K562 (cell line): ENCODE measurements around the gene SFXN2. TPM values are rescaled to one million over a fixed set of nuclear protein-coding genes. Genes with fewer than 3 reads are reported as not detected.

ENCODE experiments used
- BRD9 ChIP-seq: fragments of 450-650 bp; IDR thresholded peaks from 2 replicates; pipeline ENCODE4 v1.6.1; 2018; ENCODE audit warnings: low read depth; ENCODE audit not compliant: partially characterized antibody
- CC2D1A ChIP-seq: fragments of 450-650 bp; IDR thresholded peaks from 2 replicates; pipeline ENCODE4 v1.6.1; 2017; ENCODE audit warnings: mild to moderate bottlenecking
- CREM ChIP-seq: IDR thresholded peaks from 2 replicates; pipeline ENCODE4 v1.6.1; 2014; ENCODE audit warnings: antibody characterized with exemption, low read depth
- FOXA3 ChIP-seq, 2 experiments: fragments of 450-650 bp in 1 of 2; sonication (generic) in 1 of 2; formaldehyde crosslinking; IDR thresholded peaks in 1 of 2; conservative IDR thresholded peaks in 1 of 2; 2 replicates each; pipeline versions ENCODE4 v1.4.0 to v1.8.0; 2020 to 2022; ENCODE audit warnings: mild to moderate bottlenecking in 2 of 2, missing genetic modification reagents in 1 of 2
- GTF2E2 ChIP-seq: fragments of 200-800 bp; sonication (Bioruptor generic); IDR thresholded peaks from 2 replicates; pipeline ENCODE4 v1.6.1; 2016; ENCODE audit warnings: missing genetic modification characterization, missing compliant biosample characterization
- POLR2G ChIP-seq: fragments of 200-400 bp; formaldehyde crosslinking; IDR thresholded peaks from 2 replicates; pipeline ENCODE4 v1.6.1; 2017; ENCODE audit warnings: low read depth, mild to moderate bottlenecking, antibody characterized with exemption, low read length, moderate library complexity
- RAD21 ChIP-seq, 2 experiments: fragments of 250-450 bp in 1 of 2; fragments of 450-650 bp in 1 of 2; sonication (Bioruptor Pico) in 1 of 2; formaldehyde crosslinking in 1 of 2; IDR thresholded peaks in 1 of 2; conservative IDR thresholded peaks in 1 of 2; 2 replicates each; pipeline versions ENCODE4 v1.4.0 to v1.8.0; 2020 to 2022; ENCODE audit warnings: mild to moderate bottlenecking in 2 of 2, moderate library complexity in 1 of 2
- RB1 ChIP-seq: fragments of 450-650 bp; IDR thresholded peaks from 2 replicates; pipeline ENCODE4 v1.6.1; 2017; ENCODE audit warnings: low read depth, mild to moderate bottlenecking
- REST ChIP-seq, 2 experiments: fragments of 450-650 bp; formaldehyde crosslinking in 1 of 2; IDR thresholded peaks; 2 replicates each; pipeline versions ENCODE4 v1.4.0 to v1.6.1; 2014 to 2020; ENCODE audit warnings: mild to moderate bottlenecking in 2 of 2, borderline replicate concordance in 1 of 2, low read depth in 1 of 2
- STAT5A ChIP-seq: IDR thresholded peaks from 2 replicates; pipeline ENCODE4 v1.6.1; 2012; ENCODE audit warnings: low read length, inconsistent platforms, borderline replicate concordance
- STAT6 ChIP-seq: sonication (generic); formaldehyde crosslinking; IDR thresholded peaks from 2 replicates; pipeline ENCODE4 v1.8.1; 2023; ENCODE audit warnings: mild to moderate bottlenecking, missing genetic modification reagents
- ZBTB5 ChIP-seq: fragments of 450-650 bp; IDR thresholded peaks from 2 replicates; pipeline ENCODE4 v1.6.1; 2017; ENCODE audit warnings: antibody characterized with exemption
- polyA plus RNA-seq, 8 experiments: library from polyadenylated mRNA; depleted of rRNA in 4 of 8; stranded (reverse) in 5 of 8; unstranded in 3 of 8; fragments of >200 nt; fragmentation: Nextera tagmentation in 2 of 8; fragmentation: Illumina TruSeq in 1 of 8; extraction: Ambion mirVana in 2 of 8; extraction: Trizol in 1 of 8; gene quantifications; 2 replicates each; pipeline versions ENCODE4 v1.2.1 to v1.2.3, GENCODE V29; 2011 to 2014; ENCODE audit warnings: inconsistent platforms in 1 of 8, missing spikeins in 1 of 8
- total RNA-seq, 7 experiments: library from RNA; depleted of rRNA in 6 of 7; stranded (reverse); fragments of >200 nt in 6 of 7; fragmentation: Illumina TruSeq in 2 of 7; extraction: Trizol in 2 of 7; gene quantifications; 2 replicates each; pipeline versions ENCODE4 v1.2.1 to v1.2.3, GENCODE V29; 2011 to 2021; ENCODE audit warnings: low replicate concordance in 1 of 7

Gene SFXN2
- total and polyA plus RNA-seq, 9 of the 15 experiments (the other 6 are each of a cell fraction or from before 2014, with no cell fraction given): 7.3 to 23.8 (median 15.7) TPM

GRCh38 chr10:102729029-102730026 lies 14.9 kb downstream of the SFXN2 start (continued):
- TF ChIP-seq RB1: peak; percentile 44; the same call in 1 of the 2 replicates
- TF ChIP-seq GTF2E2 (tag): no peak
- TF ChIP-seq REST (IDR thresholded peaks at IDR 0.05; ENCODE audit: borderline replicate concordance): peak; percentile 79
- TF ChIP-seq REST (CRISPR knock-in tag; IDR thresholded peaks at IDR 0.05; ENCODE audit: low read depth): no peak
- peak; percentile 36; the same call in 1 of the 2 replicates for TF ChIP-seq POLR2G
- TF ChIP-seq STAT5A: no peak
- TF ChIP-seq RAD21 (CRISPR knock-in tag; conservative IDR thresholded peaks at IDR 0.05 in 1 of 2, IDR thresholded peaks at IDR 0.05 in 1 of 2): peak; percentile 87 to 89
- TF ChIP-seq STAT6 (CRISPR knock-in tag): no peak
- TF ChIP-seq FOXA3 (CRISPR knock-in tag; conservative IDR thresholded peaks at IDR 0.05 in 1 of 2, IDR thresholded peaks at IDR 0.05 in 1 of 2): peak in 1 of 2 experiments; percentile 91; a peak in 2 of 4 replicates
- TF ChIP-seq CREM: no peak
- TF ChIP-seq ZBTB5: no peak
- peak; percentile 55; the same call in 1 of the 2 replicates for TF ChIP-seq CC2D1A
- no peak for TF ChIP-seq BRD9
